ENCODE measurements around the gene PRUNE2. TPM values are rescaled to one million over a fixed set of nuclear protein-coding genes. Genes with fewer than 3 reads are reported as not detected.

The PRUNE2 gene
- polyA plus RNA-seq, 1 of the 3 experiments (the other 2 are of a cell fraction) = 13.0 TPM

DNA sequence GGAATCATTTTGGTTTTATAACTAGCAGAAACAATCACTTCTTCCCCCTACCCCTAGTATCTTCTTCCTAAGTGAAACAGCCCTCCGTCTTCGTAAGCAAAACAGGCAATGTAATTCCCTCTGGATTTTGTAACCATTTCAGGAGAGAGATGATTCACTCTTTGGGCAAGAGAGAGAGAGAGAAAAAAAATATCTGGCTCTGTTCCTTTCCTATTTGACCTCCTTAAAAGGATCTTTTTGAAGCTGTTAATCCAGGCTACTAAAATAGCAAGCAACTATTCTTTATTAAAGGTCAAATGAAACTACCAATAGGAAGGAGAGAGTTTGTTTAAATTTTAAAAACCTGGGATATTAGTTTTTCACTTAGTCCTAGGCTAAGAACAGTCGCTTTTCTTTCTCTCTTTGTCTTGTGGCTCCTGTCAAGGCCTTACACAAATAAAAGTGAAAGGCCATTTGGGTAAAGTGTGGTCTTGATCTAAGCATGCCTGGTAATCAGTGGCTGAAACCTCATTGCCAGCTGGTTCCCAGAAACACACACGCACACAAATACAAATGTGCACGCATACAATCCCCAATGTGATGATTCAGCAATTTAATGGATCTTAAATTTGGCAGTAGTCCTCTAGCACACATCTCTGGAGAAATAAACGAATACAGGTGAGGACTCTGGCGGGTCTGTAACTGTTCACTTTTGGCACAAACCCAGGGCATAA, 70.2 kb downstream of the PRUNE2 start:
- Histone ChIP-seq H4K20me1 (ENCODE audit: insufficient read depth) (no peaks in the 10 kb centered on the region), H3K4me2 (peak overlapping the region; percentile 10; the same call in 1 of the 2 replicates), H3K4me3 (ENCODE audit: low read depth in 2 of 2, low read length in 1 of 2) (peak overlapping the region in 1 of 2 experiments; percentile 22; a peak in 2 of 4 replicates), H3K79me2 (ENCODE audit: insufficient read depth) (no peaks in the 10 kb centered on the region), H3F3A (replicated peaks; ENCODE audit: insufficient read depth) (no peaks in the 10 kb centered on the region), H3K4me1 (ENCODE audit: control insufficient read depth in 1 of 2, insufficient read depth in 2 of 2, low read depth in 1 of 2, low read length in 1 of 2) (peaks cover 0 to 4% of the 10 kb centered on the region in 2 experiments; a peak in 1 of 4 replicates), H2AFZ (ENCODE audit: low read depth) (no peak overlapping the region; the same call in 1 of the 2 replicates), H3K9me3 (no peaks in the 10 kb centered on the region), H3K36me3 (replicated peaks in 1 of 2; ENCODE audit: control insufficient read depth in 1 of 2, insufficient read depth in 2 of 2, low read length in 1 of 2) (no peaks in the 10 kb centered on the region), H3K27ac (ENCODE audit: low read depth in 2 of 2, low read length in 1 of 2) (peak overlapping the region; percentile 2 to 49; a peak in 3 of 4 replicates), H3K27me3 (ENCODE audit: insufficient read depth) (peaks cover 5% of the 10 kb centered on the region; the same call in 1 of the 2 replicates), H3K9ac (0 out of 2 replicates have a peak overlapping the region, but pooled peaks have one; percentile 1), H3K9me2 (no peaks in the 10 kb centered on the region)
- ChIA-PET POLR2A (no interaction called here), CTCF (no interaction called here)
- 7% methylated on average over 7 of the region's 7 CpGs for WGBS (ENCODE audit: low lambda C conversion rate)
- TF ChIP-seq, protein P1, sequence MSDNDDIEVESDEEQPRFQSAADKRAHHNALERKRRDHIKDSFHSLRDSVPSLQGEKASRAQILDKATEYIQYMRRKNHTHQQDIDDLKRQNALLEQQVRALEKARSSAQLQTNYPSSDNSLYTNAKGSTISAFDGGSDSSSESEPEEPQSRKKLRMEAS (IDR thresholded peaks at IDR 0.05; ENCODE audit: low read depth) = no peak
- TF ChIP-seq EP300 (IDR thresholded peaks at IDR 0.05; ENCODE audit: borderline replicate concordance in 1 of 2, low read depth in 1 of 2, low read length in 1 of 2) = peak in 1 of 2 experiments; percentile 10; a peak in 1 of 4 replicates
- peak; percentile 31; the same call in 1 of the 2 replicates for TF ChIP-seq TCF12 (IDR thresholded peaks at IDR 0.05)
- peak; percentile 58 for TF ChIP-seq JUND (IDR thresholded peaks at IDR 0.05)
- TF ChIP-seq RXRA (IDR thresholded peaks at IDR 0.05; ENCODE audit: borderline replicate concordance, low read depth) = 0 out of 2 replicates have a peak, but pooled peaks have one; percentile 9
- no peak for TF ChIP-seq USF2 (IDR thresholded peaks at IDR 0.05; ENCODE audit: borderline replicate concordance, low read depth, low read length)
- peak; percentile 57; the same call in 1 of the 2 replicates for TF ChIP-seq FOSL2 (IDR thresholded peaks at IDR 0.05; ENCODE audit: borderline replicate concordance, low read depth)
- no peak for TF ChIP-seq TEAD4 (IDR thresholded peaks at IDR 0.05; ENCODE audit: borderline replicate concordance, insufficient read depth)
- TF ChIP-seq NFIC (IDR thresholded peaks at IDR 0.05; ENCODE audit: borderline replicate concordance) = peak; percentile 53; the same call in 1 of the 2 replicates
- DNase-seq = no peak

GRCh38 chr9:76828447-76828846, 77.5 kb downstream of the PRUNE2 start:
- H3K4me1 ChIP-seq (ENCODE audit: control insufficient read depth in 1 of 2, insufficient read depth in 2 of 2, low read depth in 1 of 2, low read length in 1 of 2) = no peaks in the 10 kb centered on the region
- no peaks in the 10 kb centered on the region for H3K9me3 ChIP-seq
- H3K4me3 ChIP-seq (ENCODE audit: low read depth in 2 of 2, low read length in 1 of 2) = no peak overlapping the region
- H3K27me3 ChIP-seq (ENCODE audit: insufficient read depth) = no peaks in the 10 kb centered on the region; the same call in 1 of the 2 replicates
- no peaks in the 10 kb centered on the region for H3K9me2 ChIP-seq
- H3K27ac ChIP-seq (ENCODE audit: low read depth in 2 of 2, low read length in 1 of 2) = no peak overlapping the region
- H3K36me3 ChIP-seq (replicated peaks in 1 of 2; ENCODE audit: control insufficient read depth in 1 of 2, insufficient read depth in 2 of 2, low read length in 1 of 2) = no peaks in the 10 kb centered on the region
- CTCF ChIA-PET = no interaction called here
- DNase-seq = no peak
- H3K9ac ChIP-seq = no peak overlapping the region
- POLR2A ChIA-PET = no interaction called here
- no peaks in the 10 kb centered on the region for H4K20me1 ChIP-seq (ENCODE audit: insufficient read depth)
- no peak overlapping the region for H2AFZ ChIP-seq (ENCODE audit: low read depth)
- no peak overlapping the region for H3K4me2 ChIP-seq
- no peaks in the 10 kb centered on the region for H3K79me2 ChIP-seq (ENCODE audit: insufficient read depth)
- WGBS (ENCODE audit: low lambda C conversion rate) = 61% methylated on average over 3 of the region's 3 CpGs
- H3F3A ChIP-seq (replicated peaks; ENCODE audit: insufficient read depth) = no peaks in the 10 kb centered on the region
- TF ChIP-seq FOSL2 (IDR thresholded peaks at IDR 0.05; ENCODE audit: borderline replicate concordance, low read depth) = no peak
- TF ChIP-seq EP300 (IDR thresholded peaks at IDR 0.05; ENCODE audit: borderline replicate concordance in 1 of 2, low read depth in 1 of 2, low read length in 1 of 2) = no peak
- TF ChIP-seq TEAD4 (IDR thresholded peaks at IDR 0.05; ENCODE audit: borderline replicate concordance, insufficient read depth) = no peak
- no peak for TF ChIP-seq USF2 (IDR thresholded peaks at IDR 0.05; ENCODE audit: borderline replicate concordance, low read depth, low read length)
- no peak for TF ChIP-seq FOXM1 (IDR thresholded peaks at IDR 0.05; ENCODE audit: low read depth)
- no peak for TF ChIP-seq TCF12 (IDR thresholded peaks at IDR 0.05)
- TF ChIP-seq, protein P2, sequence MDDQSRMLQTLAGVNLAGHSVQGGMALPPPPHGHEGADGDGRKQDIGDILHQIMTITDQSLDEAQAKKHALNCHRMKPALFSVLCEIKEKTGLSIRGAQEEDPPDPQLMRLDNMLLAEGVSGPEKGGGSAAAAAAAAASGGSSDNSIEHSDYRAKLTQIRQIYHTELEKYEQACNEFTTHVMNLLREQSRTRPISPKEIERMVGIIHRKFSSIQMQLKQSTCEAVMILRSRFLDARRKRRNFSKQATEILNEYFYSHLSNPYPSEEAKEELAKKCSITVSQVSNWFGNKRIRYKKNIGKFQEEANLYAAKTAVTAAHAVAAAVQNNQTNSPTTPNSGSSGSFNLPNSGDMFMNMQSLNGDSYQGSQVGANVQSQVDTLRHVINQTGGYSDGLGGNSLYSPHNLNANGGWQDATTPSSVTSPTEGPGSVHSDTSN (IDR thresholded peaks at IDR 0.05) = no peak
- no peak for TF ChIP-seq GATA2 (CRISPR knock-in tag; IDR thresholded peaks at IDR 0.05)
- no peak for TF ChIP-seq JUND (IDR thresholded peaks at IDR 0.05)
- no peak for TF ChIP-seq ELF1 (IDR thresholded peaks at IDR 0.05)
- no peak for TF ChIP-seq RFX5 (IDR thresholded peaks at IDR 0.05; ENCODE audit: low read length)
- TF ChIP-seq MXI1 (IDR thresholded peaks at IDR 0.05; ENCODE audit: low read depth, low read length) = no peak
- TF ChIP-seq, protein P3, sequence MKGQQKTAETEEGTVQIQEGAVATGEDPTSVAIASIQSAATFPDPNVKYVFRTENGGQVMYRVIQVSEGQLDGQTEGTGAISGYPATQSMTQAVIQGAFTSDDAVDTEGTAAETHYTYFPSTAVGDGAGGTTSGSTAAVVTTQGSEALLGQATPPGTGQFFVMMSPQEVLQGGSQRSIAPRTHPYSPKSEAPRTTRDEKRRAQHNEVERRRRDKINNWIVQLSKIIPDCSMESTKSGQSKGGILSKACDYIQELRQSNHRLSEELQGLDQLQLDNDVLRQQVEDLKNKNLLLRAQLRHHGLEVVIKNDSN (IDR thresholded peaks at IDR 0.05; ENCODE audit: borderline replicate concordance, low read depth) = no peak
- no peak for TF ChIP-seq REST (IDR thresholded peaks at IDR 0.05; ENCODE audit: low read depth, low read length)
- no peak for TF ChIP-seq NRF1 (IDR thresholded peaks at IDR 0.05; ENCODE audit: low read depth, low read length)
